Ascending aorta (tissue), 2 donors: Measurements from ENCODE around the gene HLA-DQB1. TPM values are rescaled to one million over a fixed set of nuclear protein-coding genes. Genes with fewer than 3 reads are reported as not detected.
"Not testable (repeated sequence)": the region's sequence is repeated elsewhere in the genome, so short reads cannot be mapped to it uniquely, and the experiment has no call there.

Experiments used
- DNase-seq, 2 donors: peaks; one replicate each; pipeline ENCODE4 v3.0.0-alpha.2; 2019; ENCODE audit warnings: low spot score in 2 of 2
- H3K27ac ChIP-seq, 2 donors: fragments of 200-600 bp; sonication (generic); one replicate each; pipeline ENCODE4 v1.5.1; 2016 to 2017; ENCODE audit warnings: mild to moderate bottlenecking in 1 of 2
- H3K27me3 ChIP-seq: fragments of 200-600 bp; sonication (generic); one replicate; pipeline ENCODE4 v1.5.1; 2017
- H3K36me3 ChIP-seq, 2 donors: fragments of 200-600 bp; sonication (generic); one replicate each; pipeline ENCODE4 v1.5.1; 2016
- H3K4me1 ChIP-seq, 2 donors: fragments of 200-600 bp; sonication (generic); one replicate each; pipeline ENCODE4 v1.5.1; 2016 to 2017; ENCODE audit warnings: mild to moderate bottlenecking in 1 of 2
- H3K4me3 ChIP-seq, 2 donors: fragments of 200-600 bp; sonication (generic); one replicate each; pipeline ENCODE4 v1.5.1; 2016 to 2017; ENCODE audit warnings: mild to moderate bottlenecking in 1 of 2
- H3K9me3 ChIP-seq, 2 donors: fragments of 200-600 bp; sonication (generic); one replicate each; pipeline ENCODE4 v1.5.1; 2016
- CTCF ChIP-seq, 3 experiments: fragments of 200-600 bp in 2 of 3; fragments of 450-650 bp in 1 of 3; sonication (generic) in 2 of 3; IDR thresholded peaks; one replicate each; pipeline ENCODE4 v1.5.1; 2016 to 2019; ENCODE audit warnings: antibody characterized with exemption in 3 of 3, mild to moderate bottlenecking in 1 of 3, moderate library complexity in 1 of 3
- intact Hi-C: fragments of 100-400 bp; cut with DNase I; formaldehyde crosslinking; loops from one replicate; pipeline ENCODE4 v1.15.1; 2023
- total RNA-seq: library from RNA; depleted of rRNA; stranded (reverse); fragments of >200 nt; gene quantifications from one replicate; pipeline ENCODE4 v1.1.0, GENCODE V29; 2016

HLA-DQB1 gene
- total RNA-seq, 1 donor from 2014 or later = 3.5 TPM

- no peak overlapping the region for H3K27ac ChIP-seq
- H3K4me3 ChIP-seq = no peak overlapping the region
- TF ChIP-seq CTCF (IDR thresholded peaks at IDR 0.05) = no peak
- H3K9me3 ChIP-seq = no peaks in the 10 kb centered on the region
- H3K36me3 ChIP-seq = no peaks in the 10 kb centered on the region
- DNase-seq = no peak
- intact Hi-C loops = no loop called here
- H3K27me3 ChIP-seq = no peaks in the 10 kb centered on the region
- no peaks in the 10 kb centered on the region for H3K4me1 ChIP-seq
These were observed 22.6 kb downstream of the HLA-DQB1 start for GRCh38 chr6:32643904-32644303.

- H3K36me3 ChIP-seq = no peaks in the 10 kb centered on the region
- H3K4me1 ChIP-seq = no peaks in the 10 kb centered on the region
- no peak for TF ChIP-seq CTCF (IDR thresholded peaks at IDR 0.05)
- no peak for DNase-seq
- no peak overlapping the region for H3K4me3 ChIP-seq
- no peaks in the 10 kb centered on the region for H3K9me3 ChIP-seq
- H3K27ac ChIP-seq = no peak overlapping the region
- intact Hi-C loops = no loop called here
- H3K27me3 ChIP-seq = no peaks in the 10 kb centered on the region
These were observed 23.7 kb downstream of the HLA-DQB1 start for GRCh38 chr6:32642720-32643106.

DNA sequence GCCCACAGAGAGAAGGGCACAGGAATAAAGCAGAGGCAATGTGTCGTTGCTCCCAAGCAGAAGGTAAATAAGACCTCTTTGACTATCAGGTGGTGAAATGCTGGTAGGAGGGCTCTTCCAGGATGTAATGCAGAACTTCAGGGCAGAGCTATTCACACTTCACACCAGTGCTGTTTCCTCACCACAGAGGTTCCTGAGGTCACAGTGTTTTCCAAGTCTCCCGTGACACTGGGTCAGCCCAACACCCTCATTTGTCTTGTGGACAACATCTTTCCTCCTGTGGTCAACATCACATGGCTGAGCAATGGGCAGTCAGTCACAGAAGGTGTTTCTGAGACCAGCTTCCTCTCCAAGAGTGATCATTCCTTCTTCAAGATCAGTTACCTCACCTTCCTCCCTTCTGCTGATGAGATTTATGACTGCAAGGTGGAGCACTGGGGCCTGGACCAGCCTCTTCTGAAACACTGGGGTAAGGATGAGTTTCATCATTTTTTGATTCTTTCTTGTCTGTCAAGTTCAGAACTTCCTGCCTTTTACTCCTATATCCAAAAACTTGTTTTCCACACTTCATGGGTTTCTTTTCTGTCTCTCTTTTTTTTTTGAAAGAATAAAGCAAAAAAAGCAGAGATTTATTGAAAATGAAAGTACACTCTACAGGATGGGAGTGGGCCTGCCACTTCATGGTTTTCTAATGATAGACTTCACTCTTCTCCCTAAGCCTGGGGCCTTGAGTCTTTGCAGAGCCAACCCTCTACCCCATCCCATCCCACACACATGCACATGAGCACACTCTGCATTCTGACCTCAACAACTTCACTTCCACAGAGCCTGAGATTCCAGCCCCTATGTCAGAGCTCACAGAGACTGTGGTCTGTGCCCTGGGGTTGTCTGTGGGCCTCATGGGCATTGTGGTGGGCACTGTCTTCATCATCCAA lies 24.4 kb downstream of the HLA-DQB1 start:
- H3K36me3 ChIP-seq, H3K27ac ChIP-seq, intact Hi-C loops, DNase-seq, H3K4me1 ChIP-seq, H3K27me3 ChIP-seq, H3K4me3 ChIP-seq, H3K9me3 ChIP-seq: not testable (repeated sequence)

DNA sequence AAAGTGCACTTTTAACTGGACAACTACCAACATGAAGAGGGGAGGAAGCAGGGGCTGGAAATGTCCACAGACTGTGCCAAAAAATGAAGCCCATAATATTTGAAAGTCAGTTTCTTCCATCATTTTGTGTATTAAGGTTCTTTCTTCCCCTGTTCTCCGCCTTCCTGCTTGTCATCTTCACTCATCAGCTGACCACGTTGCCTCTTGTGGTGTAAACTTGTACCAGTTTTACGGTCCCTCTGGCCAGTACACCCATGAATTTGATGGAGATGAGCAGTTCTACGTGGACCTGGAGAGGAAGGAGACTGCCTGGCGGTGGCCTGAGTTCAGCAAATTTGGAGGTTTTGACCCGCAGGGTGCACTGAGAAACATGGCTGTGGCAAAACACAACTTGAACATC lies 25.3 kb downstream of the HLA-DQB1 start:
- Histone ChIP-seq H3K27ac (no peak overlapping the region), H3K4me1 (no peaks in the 10 kb centered on the region), H3K36me3 (no peaks in the 10 kb centered on the region), H3K9me3 (no peaks in the 10 kb centered on the region), H3K4me3 (no peak overlapping the region), H3K27me3 (no peaks in the 10 kb centered on the region)
- no peak for DNase-seq
- intact Hi-C loops = no loop called here
- TF ChIP-seq CTCF (IDR thresholded peaks at IDR 0.05) = no peak

DNA sequence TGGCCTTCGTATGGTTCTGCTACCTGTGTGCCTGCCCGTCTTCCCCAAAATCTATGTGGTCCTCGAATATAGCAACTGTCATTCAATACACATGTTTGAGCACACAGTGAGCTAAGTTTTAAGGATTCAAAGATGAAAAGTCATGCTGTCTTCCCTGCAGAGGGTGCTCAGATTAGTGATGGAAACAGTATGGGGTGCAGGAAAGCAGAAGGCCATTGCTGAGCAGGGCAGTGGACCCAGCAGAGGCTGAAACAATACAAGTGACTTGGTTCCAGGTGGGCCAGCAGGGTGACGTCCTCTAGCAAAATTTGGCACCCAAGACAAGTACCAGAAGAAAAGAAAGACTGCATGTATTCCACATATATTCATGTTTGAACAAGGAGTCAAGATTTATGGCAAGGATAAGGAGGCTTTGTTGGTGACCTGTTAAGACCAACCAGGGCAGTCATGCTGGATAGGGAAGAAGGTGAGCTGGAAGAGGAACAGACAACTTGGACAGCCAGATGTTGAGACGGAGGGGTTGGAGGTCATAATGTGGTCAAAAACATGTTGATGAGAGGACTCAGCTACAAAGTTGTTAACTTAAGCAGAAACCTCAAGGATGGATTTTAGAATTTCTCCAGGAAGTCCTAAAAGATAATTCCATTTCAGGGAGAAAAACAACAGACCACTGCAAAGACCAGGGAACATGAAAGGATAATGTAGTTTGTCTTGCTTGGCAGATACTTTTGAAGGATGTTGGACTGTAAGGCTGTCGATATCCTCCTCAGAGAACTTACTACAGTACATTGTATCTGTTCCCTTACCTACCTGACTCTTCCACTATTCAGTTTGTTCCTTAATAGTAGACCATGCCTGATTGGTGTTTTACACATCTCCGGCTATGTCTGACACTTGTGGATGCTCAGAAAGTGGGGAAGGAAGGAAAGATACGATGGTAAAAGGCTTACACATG lies 26.7 kb downstream of the HLA-DQB1 start:
- no peak overlapping the region for H3K27ac ChIP-seq
- H3K36me3 ChIP-seq = no peaks in the 10 kb centered on the region
- TF ChIP-seq CTCF (IDR thresholded peaks at IDR 0.05) = no peak
- intact Hi-C loops = no loop called here
- no peaks in the 10 kb centered on the region for H3K4me1 ChIP-seq
- DNase-seq = no peak
- H3K4me3 ChIP-seq = no peak overlapping the region
- H3K9me3 ChIP-seq = no peaks in the 10 kb centered on the region
- H3K27me3 ChIP-seq = no peaks in the 10 kb centered on the region
